Keratinocyte (primary cell): ENCODE data around the gene SDF2L1.

Experiments
- CTCF ChIP-seq, 3 experiments: IDR thresholded peaks in 1 of 3; conservative IDR thresholded peaks in 1 of 3; optimal IDR thresholded peaks in 1 of 3; 2 replicates in 2 of 3; 3 replicates in 1 of 3; pipeline versions ENCODE3 to v1.5.1; 2011; ENCODE audit warnings: low read length in 3 of 3, mild to moderate bottlenecking in 3 of 3, moderate library complexity in 2 of 3, control low read depth in 1 of 3, inconsistent platforms in 1 of 3; ENCODE audit not compliant: insufficient read depth in 2 of 3; ENCODE audit errors: extremely low read depth in 1 of 3
- EZH2 ChIP-seq: IDR thresholded peaks from one replicate; pipeline ENCODE4 v1.6.1; 2012; ENCODE audit warnings: inconsistent platforms, mild to moderate bottlenecking, low read length, moderate library complexity

DNA sequence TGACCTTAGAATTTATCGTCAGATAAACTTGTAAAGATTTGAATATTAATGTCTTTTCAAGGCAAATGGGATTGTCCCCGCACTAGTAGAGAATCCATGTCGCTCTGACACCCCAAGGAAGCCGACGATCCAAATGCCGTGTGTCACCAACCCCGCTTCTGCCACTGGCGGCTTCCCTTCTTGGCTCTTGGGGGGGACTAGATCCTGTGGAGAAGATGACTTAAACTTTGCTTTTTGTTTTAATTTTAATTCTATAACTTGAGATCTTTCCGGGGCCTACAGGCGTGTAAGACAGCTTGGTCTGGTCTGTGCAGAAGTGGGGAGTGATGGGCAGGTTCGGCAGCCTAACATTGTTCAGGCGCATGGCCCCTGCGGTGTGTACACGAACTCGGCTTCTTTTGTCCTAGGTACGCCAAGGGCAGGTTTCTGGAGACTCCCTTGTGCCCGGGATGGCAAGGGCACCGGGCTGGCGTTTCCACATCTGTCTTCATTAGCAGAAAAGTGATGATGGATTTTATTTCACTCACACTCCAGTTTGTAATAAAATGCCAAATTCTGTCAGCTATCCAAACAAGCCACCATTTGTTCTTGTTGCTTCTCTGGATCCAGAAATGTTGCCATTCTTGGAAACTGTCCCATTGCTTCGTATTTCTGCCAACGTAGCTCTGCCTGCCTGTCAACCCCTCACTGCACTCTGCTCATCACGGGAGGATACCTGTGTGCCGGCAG lies 19.0 kb upstream of the SDF2L1 start:
- TF ChIP-seq CTCF (optimal IDR thresholded peaks at IDR 0.05 in 1 of 3, IDR thresholded peaks at IDR 0.05 in 1 of 3, conservative IDR thresholded peaks at IDR 0.05 in 1 of 3; ENCODE audit: extremely low read depth in 1 of 3, insufficient read depth in 2 of 3, low read length in 3 of 3) (no peak), EZH2 (no peak)
